ENCODE results near the gene APOL3. TPM values are rescaled to one million over a fixed set of nuclear protein-coding genes. Genes with fewer than 3 reads are reported as not detected.

APOL3 gene
- total RNA-seq, 1 donor from 2014 or later: 2.3 TPM

- H3K36me3 ChIP-seq (ENCODE audit: insufficient read depth, low read length): no peaks in the 10 kb centered on the region
- peaks cover 13% of the 10 kb centered on the region for H3K4me1 ChIP-seq (ENCODE audit: insufficient read depth, low read length)
- no peaks in the 10 kb centered on the region for H3K9me3 Mint-ChIP-seq (ENCODE audit: unreplicated experiment)
- H3K4me1 Mint-ChIP-seq (ENCODE audit: low read depth, unreplicated experiment): peaks cover 23% of the 10 kb centered on the region
- H3K9ac ChIP-seq (ENCODE audit: low read length): no peak overlapping the region
- H3K79me2 ChIP-seq (ENCODE audit: insufficient read depth, low read length): no peaks in the 10 kb centered on the region
- H3K27ac ChIP-seq (ENCODE audit: low read depth, low read length): no peak overlapping the region
- H2AFZ ChIP-seq (ENCODE audit: low read depth, low read length): no peak overlapping the region
- no peak overlapping the region for H3K4me3 Mint-ChIP-seq (ENCODE audit: unreplicated experiment)
- H3K27me3 Mint-ChIP-seq (ENCODE audit: low read depth, unreplicated experiment): peaks cover 20% of the 10 kb centered on the region
- no peak overlapping the region for H3K27ac Mint-ChIP-seq (ENCODE audit: unreplicated experiment)
- H3K9me3 ChIP-seq (ENCODE audit: insufficient read depth, low read depth, low read length): no peaks in the 10 kb centered on the region
- no peaks in the 10 kb centered on the region for H3K36me3 Mint-ChIP-seq (ENCODE audit: low read depth, unreplicated experiment)
- no peak for TF ChIP-seq EZH2 (IDR thresholded peaks at IDR 0.05; ENCODE audit: insufficient read depth, low read length)
- TF ChIP-seq, protein P1, sequence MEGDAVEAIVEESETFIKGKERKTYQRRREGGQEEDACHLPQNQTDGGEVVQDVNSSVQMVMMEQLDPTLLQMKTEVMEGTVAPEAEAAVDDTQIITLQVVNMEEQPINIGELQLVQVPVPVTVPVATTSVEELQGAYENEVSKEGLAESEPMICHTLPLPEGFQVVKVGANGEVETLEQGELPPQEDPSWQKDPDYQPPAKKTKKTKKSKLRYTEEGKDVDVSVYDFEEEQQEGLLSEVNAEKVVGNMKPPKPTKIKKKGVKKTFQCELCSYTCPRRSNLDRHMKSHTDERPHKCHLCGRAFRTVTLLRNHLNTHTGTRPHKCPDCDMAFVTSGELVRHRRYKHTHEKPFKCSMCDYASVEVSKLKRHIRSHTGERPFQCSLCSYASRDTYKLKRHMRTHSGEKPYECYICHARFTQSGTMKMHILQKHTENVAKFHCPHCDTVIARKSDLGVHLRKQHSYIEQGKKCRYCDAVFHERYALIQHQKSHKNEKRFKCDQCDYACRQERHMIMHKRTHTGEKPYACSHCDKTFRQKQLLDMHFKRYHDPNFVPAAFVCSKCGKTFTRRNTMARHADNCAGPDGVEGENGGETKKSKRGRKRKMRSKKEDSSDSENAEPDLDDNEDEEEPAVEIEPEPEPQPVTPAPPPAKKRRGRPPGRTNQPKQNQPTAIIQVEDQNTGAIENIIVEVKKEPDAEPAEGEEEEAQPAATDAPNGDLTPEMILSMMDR (IDR thresholded peaks at IDR 0.05; ENCODE audit: insufficient read depth, low read depth, low read length): no peak
- FAIRE-seq (no peak), DNase-seq (ENCODE audit: low read depth) (no peak)
- H3K4me3 ChIP-seq (ENCODE audit: insufficient read depth, low read depth, low read length): no peak overlapping the region
- H3K4me2 ChIP-seq (ENCODE audit: low read length): peak overlapping the region; percentile 23
- peaks cover 4% of the 10 kb centered on the region for H3K27me3 ChIP-seq (ENCODE audit: insufficient read depth, low read length)
- H4K20me1 ChIP-seq (ENCODE audit: insufficient read depth, low read length): no peaks in the 10 kb centered on the region
Observed at GRCh38 chr22:36196254-36197064, 35.9 kb upstream of the APOL3 start.

GRCh38 chr22:36194971-36195370 lies 34.4 kb upstream of the APOL3 start:
- Mint-ChIP-seq H3K27ac (ENCODE audit: unreplicated experiment) (no peak overlapping the region), H3K36me3 (ENCODE audit: low read depth, unreplicated experiment) (no peaks in the 10 kb centered on the region), H3K4me1 (ENCODE audit: low read depth, unreplicated experiment) (peaks cover 23% of the 10 kb centered on the region), H3K27me3 (ENCODE audit: low read depth, unreplicated experiment) (peaks cover 26% of the 10 kb centered on the region), H3K9me3 (ENCODE audit: unreplicated experiment) (no peaks in the 10 kb centered on the region), H3K4me3 (ENCODE audit: unreplicated experiment) (no peak overlapping the region)
- Histone ChIP-seq H3K36me3 (ENCODE audit: insufficient read depth, low read length) (no peaks in the 10 kb centered on the region), H3K4me2 (ENCODE audit: low read length) (no peak overlapping the region), H2AFZ (ENCODE audit: low read depth, low read length) (no peak overlapping the region), H4K20me1 (ENCODE audit: insufficient read depth, low read length) (no peaks in the 10 kb centered on the region), H3K27ac (ENCODE audit: low read depth, low read length) (no peak overlapping the region), H3K79me2 (ENCODE audit: insufficient read depth, low read length) (no peaks in the 10 kb centered on the region), H3K9ac (ENCODE audit: low read length) (no peak overlapping the region), H3K27me3 (ENCODE audit: insufficient read depth, low read length) (peaks cover 4% of the 10 kb centered on the region), H3K4me1 (ENCODE audit: insufficient read depth, low read length) (peaks cover 13% of the 10 kb centered on the region), H3K4me3 (ENCODE audit: insufficient read depth, low read depth, low read length) (no peak overlapping the region), H3K9me3 (ENCODE audit: insufficient read depth, low read depth, low read length) (no peaks in the 10 kb centered on the region)
- DNase-seq (ENCODE audit: low read depth) (peak; percentile 44), FAIRE-seq (peak; percentile 99)
- no peak for TF ChIP-seq EZH2 (IDR thresholded peaks at IDR 0.05; ENCODE audit: insufficient read depth, low read length)
- TF ChIP-seq, protein P1 (IDR thresholded peaks at IDR 0.05; ENCODE audit: insufficient read depth, low read depth, low read length): peak; percentile 75

DNA sequence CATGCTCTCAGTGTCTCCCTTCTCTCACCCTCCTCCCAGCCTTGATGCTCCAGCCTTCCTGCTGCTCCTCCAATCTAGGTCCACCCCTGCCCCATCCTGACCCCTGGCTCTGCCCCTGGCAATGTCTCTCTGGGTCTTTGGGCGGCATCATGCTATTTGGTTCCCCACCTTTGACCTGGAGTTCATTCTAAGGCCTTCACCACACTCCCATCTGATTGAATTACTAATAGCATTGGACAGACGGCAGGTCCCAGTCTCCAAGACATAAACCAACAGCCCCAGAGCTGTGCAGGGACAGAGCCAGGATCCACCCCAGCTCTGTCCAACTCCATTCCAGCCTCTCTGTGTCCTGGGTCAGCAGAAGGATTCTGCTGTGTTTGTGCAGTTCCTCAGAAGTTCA lies 33.8 kb upstream of the APOL3 start:
- Histone ChIP-seq H3K27me3 (ENCODE audit: insufficient read depth, low read length) (peaks cover 4% of the 10 kb centered on the region), H4K20me1 (ENCODE audit: insufficient read depth, low read length) (no peaks in the 10 kb centered on the region), H3K4me3 (ENCODE audit: insufficient read depth, low read depth, low read length) (no peak overlapping the region), H3K79me2 (ENCODE audit: insufficient read depth, low read length) (no peaks in the 10 kb centered on the region), H3K27ac (ENCODE audit: low read depth, low read length) (no peak overlapping the region), H3K9me3 (ENCODE audit: insufficient read depth, low read depth, low read length) (no peaks in the 10 kb centered on the region), H3K36me3 (ENCODE audit: insufficient read depth, low read length) (no peaks in the 10 kb centered on the region), H2AFZ (ENCODE audit: low read depth, low read length) (no peak overlapping the region), H3K4me2 (ENCODE audit: low read length) (no peak overlapping the region), H3K9ac (ENCODE audit: low read length) (no peak overlapping the region), H3K4me1 (ENCODE audit: insufficient read depth, low read length) (peaks cover 13% of the 10 kb centered on the region)
- Mint-ChIP-seq H3K4me1 (ENCODE audit: low read depth, unreplicated experiment) (peaks cover 23% of the 10 kb centered on the region), H3K9me3 (ENCODE audit: unreplicated experiment) (no peaks in the 10 kb centered on the region), H3K4me3 (ENCODE audit: unreplicated experiment) (peak overlapping the region; percentile 68), H3K27ac (ENCODE audit: unreplicated experiment) (no peak overlapping the region), H3K27me3 (ENCODE audit: low read depth, unreplicated experiment) (peaks cover 31% of the 10 kb centered on the region), H3K36me3 (ENCODE audit: low read depth, unreplicated experiment) (no peaks in the 10 kb centered on the region)
- TF ChIP-seq EZH2 (IDR thresholded peaks at IDR 0.05; ENCODE audit: insufficient read depth, low read length): no peak
- TF ChIP-seq, protein P1 (IDR thresholded peaks at IDR 0.05; ENCODE audit: insufficient read depth, low read depth, low read length): no peak
- no peak for FAIRE-seq
- DNase-seq (ENCODE audit: low read depth): no peak
